Heart left ventricle (tissue), 13 donors: ENCODE data around the gene CELF5.

Source experiments
- POLR2A ChIP-seq, 2 donors: fragments of 450-650 bp; IDR thresholded peaks; one replicate each; pipeline ENCODE4 v1.6.1; 2017; ENCODE audit warnings: antibody characterized with exemption in 2 of 2, mild to moderate bottlenecking in 2 of 2, moderate library complexity in 2 of 2
- TF ChIP-seq, protein P1 (sequence below), 12 donors: fragments of 200-600 bp; sonication (generic) in 4 of 12; IDR thresholded peaks; one replicate each; pipeline versions ENCODE4 v1.5.0 to v1.8.0; 2018 to 2022; ENCODE audit warnings: antibody characterized with exemption in 12 of 12, mild to moderate bottlenecking in 5 of 12
- donor health status: ischemic (EF 13 %, LVEDD 7.1; RV severe dilation, severe dysfunction).
- donor health status: DM: no; HTN: yes; CAD: no.
- donor health status: DM: no; HTN: no; CAD: no.
- donor health status: ischemic (EF 25% LVEDD 6.9; RV normal size, moderate dysfunction).
- donor health status: ischemic (EF 25% LVEDD 5.7; RV mildly dilated, moderate dysfunction).
- donor health status: ischemic (EF 35%, LVEDD 5.7; RV mildly dilated, moderate dysfunction).
- donor health status: nonischemic (EF 11% LVEDD 7.7; RV severe dilation, severe dysfunction).
- donor health status: DM: yes; HTN: yes; CAD: no.
- donor health status: PGD.
- donor health status: ischemic (EF 29% LVEDD 5.4; RV normal size, mild dysfunction).
- donor health status: nonischemic (EF 23%, LVEDD 6.1; RV moderate dilation, normal function).

DNA sequence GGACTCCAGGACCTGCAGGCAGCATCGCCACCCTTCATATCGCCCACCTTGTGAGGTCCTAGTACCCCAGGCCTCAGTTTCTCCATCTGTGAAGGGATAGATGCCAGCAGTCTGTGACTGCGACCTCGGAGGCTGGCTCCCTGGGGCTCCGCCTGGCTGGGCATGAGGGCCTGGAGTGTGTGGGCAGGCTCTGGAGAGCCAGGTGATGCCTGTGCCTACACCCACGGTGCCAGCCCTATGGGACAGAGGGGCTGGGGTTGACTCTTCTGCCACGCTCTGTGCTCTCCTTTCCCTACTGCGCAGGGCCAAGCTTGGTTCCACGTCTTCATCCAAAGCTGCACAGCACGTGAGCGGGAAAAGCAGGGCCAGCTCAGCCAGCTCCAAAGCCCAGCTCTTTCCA is 115.9 kb downstream of the CELF5 start:
- TF ChIP-seq, protein P1, sequence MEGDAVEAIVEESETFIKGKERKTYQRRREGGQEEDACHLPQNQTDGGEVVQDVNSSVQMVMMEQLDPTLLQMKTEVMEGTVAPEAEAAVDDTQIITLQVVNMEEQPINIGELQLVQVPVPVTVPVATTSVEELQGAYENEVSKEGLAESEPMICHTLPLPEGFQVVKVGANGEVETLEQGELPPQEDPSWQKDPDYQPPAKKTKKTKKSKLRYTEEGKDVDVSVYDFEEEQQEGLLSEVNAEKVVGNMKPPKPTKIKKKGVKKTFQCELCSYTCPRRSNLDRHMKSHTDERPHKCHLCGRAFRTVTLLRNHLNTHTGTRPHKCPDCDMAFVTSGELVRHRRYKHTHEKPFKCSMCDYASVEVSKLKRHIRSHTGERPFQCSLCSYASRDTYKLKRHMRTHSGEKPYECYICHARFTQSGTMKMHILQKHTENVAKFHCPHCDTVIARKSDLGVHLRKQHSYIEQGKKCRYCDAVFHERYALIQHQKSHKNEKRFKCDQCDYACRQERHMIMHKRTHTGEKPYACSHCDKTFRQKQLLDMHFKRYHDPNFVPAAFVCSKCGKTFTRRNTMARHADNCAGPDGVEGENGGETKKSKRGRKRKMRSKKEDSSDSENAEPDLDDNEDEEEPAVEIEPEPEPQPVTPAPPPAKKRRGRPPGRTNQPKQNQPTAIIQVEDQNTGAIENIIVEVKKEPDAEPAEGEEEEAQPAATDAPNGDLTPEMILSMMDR (IDR thresholded peaks at IDR 0.05), result no peak
- TF ChIP-seq POLR2A (IDR thresholded peaks at IDR 0.05), result no peak
